HG03095 (cell line): ENCODE data around the gene ZNF397.

Source experiments
- ATAC-seq: cut with Tn5 transposase; IDR thresholded peaks from one replicate; pipeline ENCODE4 v1.9.1; 2021; ENCODE audit warnings: moderate library complexity; ENCODE audit not compliant: unreplicated experiment

Gene ZNF397

DNA sequence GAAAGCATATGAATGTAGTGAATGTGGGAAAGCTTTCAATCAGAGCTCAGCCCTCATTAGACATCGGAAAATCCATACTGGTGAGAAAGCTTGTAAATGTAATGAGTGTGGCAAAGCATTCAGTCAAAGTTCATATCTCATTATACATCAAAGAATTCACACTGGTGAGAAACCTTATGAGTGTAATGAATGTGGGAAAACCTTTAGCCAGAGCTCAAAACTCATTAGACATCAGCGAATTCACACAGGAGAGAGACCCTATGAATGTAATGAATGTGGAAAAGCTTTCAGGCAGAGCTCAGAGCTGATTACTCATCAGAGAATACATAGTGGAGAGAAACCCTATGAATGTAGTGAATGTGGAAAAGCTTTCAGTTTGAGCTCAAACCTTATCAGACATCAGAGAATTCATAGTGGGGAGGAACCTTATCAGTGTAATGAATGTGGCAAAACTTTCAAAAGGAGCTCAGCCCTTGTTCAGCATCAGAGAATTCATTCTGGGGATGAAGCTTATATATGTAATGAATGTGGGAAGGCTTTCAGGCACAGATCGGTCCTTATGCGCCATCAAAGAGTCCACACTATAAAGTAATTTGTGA lies 5.0 kb downstream of the ZNF397 start:
- no peak for ATAC-seq

DNA sequence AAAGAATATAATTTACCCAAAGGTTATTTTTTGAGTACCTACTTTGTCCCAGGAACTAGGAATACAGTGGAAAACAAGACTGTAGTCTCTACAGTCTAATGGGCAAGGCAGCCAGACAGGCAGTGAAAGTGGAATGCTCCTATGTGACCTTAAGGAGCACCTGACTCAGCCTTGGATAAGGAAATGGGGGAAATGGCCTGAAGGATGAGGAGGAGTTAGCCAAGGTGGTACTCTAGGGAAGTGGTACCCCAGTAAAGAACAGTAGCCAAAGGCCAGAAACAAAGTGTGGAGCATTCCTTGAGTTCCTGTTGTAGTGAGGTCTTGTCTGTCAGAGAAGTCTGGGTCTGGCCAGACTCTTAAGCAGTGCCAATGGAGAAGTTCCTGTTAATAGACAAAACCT lies 6.0 kb downstream of the ZNF397 start:
- ATAC-seq = no peak

DNA sequence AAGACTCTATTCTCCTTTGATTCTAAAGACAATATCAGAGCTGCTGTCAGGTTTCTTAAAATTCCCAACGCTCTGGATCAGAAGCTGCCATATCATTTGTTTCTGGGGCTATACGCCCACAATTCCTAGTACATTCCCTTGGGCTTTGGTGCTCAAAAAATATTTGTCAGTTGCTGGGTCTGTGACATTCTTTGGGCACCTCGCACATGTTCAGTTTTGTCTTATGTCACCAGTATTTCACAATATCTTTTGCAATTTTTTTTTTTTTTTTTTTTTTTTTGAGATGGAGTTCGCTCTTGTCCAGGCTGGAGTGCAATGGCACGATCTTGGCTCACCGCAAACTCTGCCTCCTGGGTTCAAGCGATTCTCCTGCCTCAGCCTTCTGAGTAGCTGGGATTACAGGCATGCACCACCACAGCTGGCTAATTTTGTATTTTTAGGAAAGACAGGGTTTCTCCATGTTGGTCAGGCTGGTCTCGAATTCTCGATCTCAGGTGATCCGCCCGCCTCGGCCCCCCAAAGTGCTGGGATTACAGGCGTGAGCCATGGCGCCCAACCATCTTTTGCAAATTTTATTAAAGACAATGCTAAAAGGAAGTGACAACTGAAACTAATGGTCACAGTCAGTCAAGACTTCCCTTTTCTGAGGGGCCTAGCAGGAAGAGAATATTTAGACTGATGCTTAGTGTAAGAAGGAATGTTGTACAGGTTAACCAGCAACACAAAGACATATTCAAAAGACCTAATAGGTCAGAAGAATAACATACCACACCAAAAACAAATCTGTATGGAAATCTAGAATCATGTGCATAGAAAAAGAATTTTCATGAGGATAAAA lies 6.8 kb downstream of the ZNF397 start:
- no peak for ATAC-seq

DNA sequence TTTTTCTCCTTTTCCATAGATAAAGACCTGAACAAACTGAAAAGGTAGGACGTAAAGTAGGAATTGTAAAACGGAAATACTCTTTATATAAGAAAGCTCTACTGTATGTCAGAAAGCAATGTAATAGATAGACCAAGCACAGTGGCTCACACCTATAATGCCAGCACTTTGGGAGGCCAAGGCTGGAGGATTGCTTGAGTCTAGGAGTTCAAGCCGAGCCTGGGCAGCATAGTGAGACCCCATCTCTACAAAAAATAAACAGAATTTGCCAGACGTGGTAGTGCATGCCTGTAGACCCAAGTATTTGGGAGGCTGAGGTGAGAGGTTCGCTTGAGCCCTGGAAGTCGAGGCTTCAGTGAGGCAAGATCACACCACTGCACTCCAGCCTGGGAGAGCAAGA lies 7.6 kb downstream of the ZNF397 start:
- no peak for ATAC-seq

DNA sequence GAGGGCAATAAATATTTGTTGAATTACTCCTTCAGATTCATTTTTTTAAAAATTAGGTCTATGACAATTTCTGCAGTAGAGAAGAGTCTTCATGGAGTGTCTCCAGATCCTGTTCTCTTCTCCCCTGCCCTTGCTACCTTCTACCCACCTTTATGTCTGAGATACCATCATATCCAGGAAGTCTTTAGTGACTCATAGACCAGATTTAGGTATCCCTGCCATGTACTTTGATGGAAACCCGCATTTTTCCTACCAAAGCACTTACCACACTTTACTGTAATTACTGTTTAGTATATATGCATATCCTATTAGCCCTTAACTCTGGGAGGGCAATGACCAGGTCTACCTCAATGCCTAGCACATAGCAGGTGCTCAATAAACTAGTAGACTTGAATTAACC lies 11.6 kb downstream of the ZNF397 start:
- no peak for ATAC-seq

DNA sequence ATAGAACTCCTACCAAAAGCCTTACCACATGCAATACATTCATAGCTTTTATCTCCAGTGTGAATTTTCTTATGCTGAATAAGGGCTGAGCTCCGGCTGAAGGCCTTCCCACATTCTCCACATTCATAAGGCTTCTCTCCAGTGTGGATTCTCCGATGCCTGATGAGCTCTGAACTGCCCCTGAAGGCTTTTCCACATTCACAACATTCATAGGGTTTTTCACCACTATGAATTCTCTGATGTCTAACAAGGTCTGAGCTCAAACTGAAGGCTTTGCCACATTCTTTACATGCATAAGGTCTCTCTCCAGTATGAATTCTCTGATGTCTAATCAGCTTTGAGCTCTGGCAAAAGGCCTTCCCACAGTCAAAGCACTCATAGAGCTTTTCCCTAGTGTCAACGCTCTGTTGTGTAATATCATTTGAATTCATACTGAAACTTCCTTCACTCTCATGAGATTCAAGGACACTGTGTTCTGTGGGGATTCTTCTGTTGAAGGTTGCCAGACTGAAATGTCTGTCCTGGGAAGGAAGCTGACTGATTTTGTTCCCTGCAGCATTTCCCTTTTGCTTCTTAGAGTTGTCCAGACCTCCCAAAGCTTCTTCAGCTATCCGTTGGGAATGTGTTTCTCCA lies 12.9 kb downstream of the ZNF397 start:
- no peak for ATAC-seq

DNA sequence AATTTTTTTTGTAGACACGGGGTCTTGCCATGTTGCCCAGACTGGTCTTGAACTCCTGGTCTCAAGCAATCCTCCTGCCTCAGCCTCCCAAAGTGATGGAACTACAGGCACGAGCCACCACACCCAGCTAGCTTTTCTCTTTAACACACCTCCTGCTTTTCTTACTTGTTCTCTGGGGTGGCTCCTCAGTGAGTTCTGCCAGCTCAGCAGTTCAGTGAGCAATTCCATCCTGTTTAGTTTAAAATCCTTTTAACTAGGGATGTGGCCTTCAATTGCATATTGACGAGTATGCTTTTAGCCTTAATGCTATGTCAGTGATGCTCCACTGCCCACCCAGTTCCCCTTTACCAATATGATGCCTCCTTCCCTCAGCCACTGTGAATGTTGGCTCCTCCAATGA lies 16.1 kb downstream of the ZNF397 start:
- ATAC-seq = no peak

DNA sequence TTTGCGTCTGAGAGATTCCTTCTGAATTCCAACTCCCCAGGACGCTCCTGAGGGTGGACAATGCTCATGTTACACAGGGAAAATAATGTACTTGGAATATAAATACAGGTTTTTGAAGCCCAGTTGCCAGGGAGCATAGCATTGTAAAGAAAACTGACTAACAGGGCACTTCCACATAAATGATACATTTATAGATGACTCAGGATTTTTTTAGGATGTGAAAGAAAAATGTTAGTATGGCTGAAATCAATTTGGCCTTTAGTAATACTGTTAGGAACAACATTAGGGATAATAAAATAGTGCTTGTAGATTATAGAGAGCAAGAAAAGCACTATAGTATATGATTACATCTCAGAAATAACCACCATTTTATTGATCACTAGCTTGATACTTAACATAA lies 23.6 kb downstream of the ZNF397 start:
- no peak for ATAC-seq

DNA sequence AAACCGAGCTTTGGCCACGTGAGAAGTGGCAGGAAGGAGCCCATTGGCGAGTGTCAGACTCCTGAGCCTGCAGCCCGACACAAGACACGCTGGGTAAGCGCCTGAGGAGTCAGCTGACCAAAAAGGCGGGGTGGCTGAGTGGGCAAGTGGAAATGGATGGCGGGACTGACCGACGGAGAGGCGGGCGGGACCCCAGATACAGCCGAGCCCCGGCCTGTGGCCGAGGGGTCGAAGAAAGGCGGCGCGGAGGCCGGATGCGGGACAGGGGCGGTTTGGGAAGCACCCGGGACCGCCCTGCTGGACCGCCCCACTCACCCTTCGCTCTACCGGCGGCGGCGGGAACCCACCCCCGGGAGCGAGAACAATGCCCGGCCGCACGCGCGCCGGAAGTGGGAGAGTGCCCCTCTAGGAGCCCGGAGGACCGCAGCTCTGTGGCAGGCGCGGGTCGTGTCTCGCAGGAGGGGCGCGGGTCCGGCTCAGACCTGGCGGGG lies 26.4 kb downstream of the ZNF397 start:
- no peak for ATAC-seq

DNA sequence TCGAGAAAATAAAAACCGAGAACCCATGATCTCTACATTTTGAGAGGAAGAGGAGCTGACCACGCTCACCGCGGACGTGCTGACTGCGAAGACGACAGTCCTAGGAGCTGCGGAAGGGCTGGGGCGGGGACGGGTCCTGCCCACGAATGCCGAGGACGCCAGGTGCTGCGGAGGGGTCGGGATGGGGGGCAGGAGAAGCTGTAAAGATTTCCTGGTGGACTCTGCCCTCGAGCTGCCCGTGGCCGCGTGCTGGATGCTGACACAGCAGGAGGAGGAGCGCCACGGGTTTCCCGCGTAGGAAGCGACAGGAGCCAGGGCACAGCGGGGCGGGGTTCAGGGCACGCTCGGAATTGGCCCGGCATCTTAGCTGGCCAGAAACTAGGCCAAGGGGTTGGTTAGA lies 27.0 kb downstream of the ZNF397 start:
- no peak for ATAC-seq

DNA sequence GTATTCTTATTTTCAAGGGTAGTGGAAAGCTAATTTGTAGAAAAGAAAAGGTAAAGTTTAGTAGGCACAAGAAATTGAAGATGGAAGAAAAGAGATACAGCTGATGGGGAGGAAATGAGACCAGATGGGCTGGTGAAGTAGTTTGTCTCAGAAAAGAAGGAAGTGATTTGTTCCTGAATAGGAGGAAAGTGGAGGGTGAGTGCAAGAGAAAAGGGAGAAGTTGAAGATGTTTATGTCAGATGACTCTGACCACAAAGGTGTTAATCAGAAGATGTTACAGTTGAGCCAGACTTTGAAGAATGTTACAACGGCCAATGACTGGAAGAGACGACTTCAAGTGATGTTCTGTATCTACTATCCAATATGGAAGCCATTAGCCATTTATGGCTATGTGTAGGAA lies 28.0 kb downstream of the ZNF397 start:
- no peak for ATAC-seq

DNA sequence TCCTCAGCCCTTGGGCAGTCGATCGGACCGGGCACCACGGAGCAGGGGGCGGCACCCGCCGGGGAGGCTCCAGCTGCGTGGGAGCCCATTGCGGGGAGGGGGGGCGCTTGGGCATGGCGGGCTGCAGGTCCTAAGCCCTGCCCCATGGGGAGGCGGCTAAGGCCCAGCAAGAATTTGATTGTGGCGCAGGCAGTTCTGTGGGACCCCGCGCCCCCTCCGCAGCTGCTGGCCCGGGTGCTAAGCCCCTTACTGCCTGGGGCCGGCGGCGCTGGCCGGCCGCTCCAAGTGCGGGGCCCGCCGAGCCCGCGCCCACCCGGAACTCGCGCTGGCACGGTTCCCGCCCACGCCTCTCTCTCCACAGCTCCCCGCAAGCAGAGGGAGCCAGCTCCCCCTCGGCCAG lies 30.8 kb downstream of the ZNF397 start:
- no peak for ATAC-seq

DNA sequence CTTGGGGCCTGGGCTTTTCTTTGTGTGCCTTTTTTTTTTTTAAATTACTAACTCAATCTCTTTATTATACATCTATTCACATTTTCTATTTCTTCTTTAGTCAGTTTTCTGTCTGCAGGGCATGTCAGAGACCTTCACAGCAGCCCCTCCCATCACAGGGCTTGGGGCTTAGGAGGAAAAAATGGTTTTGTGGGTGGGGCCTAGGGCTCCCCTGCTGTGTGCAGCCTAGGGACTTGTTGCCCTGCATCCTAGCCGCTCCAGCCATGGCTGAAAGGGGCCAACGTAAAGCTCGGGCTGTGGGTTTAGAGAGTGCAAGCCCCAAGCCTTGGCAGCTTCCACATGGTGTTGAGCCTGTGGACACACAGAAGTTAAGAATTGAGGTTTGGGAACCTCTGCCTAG lies 35.4 kb downstream of the ZNF397 start:
- no peak for ATAC-seq

DNA sequence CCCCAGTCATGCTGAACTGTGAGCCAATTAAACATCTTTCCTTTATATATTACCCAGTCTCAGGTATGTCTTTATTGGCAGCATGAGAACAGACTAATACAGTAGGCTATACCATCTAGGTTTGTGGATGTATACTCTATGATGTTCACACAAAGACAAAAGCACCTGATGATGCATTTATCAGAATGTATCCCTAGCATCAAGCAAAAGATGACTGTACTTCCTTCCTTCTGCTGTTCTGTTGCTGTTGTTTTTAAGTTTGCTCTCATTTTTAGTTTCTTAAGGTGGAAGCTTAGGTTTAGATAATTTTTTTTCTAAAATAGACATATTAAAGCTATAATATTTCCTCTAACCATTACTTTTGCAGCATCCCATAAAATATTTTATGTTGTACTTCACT lies 36.8 kb downstream of the ZNF397 start:
- ATAC-seq = no peak

DNA sequence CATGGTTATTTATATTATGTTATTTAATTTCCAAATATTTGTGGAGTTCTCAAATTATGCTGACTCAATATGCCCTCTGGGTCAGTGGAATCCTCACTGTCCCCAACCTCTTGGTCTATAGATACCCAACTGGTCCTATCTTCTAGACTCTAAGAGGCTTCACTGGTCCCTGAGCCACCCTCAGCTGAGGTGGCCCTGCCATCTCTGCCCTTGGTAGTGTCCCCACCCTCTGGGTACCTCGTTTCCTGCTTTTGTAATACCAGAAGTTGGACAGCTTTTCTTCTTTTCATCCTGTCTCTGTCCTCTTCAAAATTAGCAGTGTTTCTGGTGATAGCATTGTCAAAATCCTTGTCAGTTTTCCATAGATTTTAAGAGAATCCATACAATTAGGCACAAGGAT lies 37.3 kb downstream of the ZNF397 start:
- ATAC-seq = no peak

DNA sequence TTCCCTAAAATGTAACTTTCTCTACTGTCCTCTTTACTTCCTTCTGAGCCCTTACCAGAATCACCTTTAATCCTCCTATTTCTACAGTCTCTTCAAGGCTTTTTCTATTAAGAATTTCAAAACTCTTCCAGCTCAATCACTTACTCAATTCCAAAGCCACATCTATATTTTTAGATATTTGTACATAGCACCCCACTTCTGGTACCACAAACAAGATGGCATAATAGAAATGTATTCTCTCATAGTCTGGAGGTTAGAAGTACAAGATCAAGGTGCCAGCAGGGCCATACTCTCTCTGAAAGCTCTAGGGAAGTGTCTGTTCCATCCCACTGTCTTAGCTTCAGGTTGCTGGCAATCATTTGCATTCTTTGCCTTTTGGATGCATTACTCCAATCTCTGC lies 38.1 kb downstream of the ZNF397 start:
- ATAC-seq = no peak

DNA sequence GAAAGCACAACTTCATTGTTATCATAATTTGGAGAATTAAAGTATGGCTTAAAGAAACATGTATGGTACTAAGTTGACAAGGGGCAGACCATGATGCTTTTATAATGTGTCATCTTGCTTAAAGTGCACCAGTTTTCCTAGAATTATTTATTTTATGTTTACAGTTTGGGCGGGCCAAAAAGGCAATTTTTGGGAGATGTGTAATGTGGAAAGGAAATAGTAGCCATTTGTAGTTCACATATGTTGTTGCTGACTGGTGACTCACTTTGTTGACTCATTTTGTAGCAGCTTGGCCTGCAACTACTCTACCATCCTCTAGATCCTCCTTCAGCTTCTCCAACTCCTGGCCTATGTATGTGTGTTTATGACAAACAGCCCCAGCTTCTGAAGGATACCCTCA lies 41.5 kb downstream of the ZNF397 start:
- ATAC-seq = no peak

DNA sequence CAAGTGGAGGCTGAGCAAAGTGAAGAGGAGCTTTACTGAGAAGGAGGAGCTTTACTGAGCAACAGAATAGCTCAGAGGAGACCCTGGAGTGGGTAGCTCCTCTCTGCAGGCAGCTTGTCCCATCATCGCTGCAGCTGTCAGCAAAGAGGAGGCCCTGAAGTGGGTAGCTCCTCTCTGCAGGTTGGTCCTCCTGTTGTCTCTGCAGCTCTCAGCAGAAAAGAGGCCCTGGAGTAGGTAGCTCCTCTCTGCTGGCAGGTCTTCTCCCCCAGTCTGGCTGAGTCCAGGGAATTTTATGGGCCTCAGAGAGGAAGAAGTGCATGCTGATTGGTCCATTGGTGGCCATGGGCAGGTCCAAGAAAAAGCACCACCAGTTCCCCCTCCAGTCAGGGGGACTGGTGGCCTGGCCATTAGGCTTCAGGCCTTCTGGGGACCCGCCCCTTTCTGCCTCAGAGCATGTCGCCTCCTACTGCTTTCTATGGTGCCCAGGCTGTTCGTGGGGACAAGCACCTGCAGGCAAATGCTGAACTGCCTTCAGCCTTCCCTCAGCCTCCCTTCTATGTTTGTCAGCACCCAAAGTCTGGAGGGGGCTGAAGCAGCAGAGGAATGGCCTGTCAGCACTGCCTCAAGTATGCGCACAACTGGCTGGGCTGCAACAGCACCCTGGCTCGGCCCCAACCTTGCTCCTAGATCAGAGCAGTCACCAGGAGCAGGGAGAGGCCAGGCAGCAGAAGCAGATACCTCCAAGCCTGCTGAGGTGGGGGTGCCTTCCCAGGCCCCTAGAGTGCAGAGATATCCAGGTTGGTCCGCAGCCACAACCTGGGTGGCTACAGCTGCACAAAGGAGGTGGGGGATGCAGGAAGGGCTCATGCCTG lies 43.3 kb downstream of the ZNF397 start:
- ATAC-seq = no peak

DNA sequence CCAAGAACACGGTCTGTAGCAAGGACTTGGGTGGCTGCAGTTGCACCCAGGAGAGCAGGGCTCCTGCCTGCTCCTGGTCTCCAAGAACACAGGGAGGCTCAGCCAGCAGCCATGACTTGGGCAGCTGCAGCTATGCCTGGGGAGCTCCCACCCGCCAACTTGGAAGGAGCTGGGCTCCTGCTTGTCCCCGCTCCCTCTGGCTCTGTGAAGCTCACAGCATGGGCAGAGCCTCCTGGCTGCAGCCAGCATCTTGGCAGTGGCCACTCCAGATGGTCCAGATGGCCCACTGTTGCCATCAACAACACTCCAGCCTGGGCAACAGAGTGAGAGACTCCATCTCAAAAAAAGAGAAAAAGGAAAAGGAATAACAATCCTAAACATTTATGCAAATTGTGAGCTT lies 44.0 kb downstream of the ZNF397 start:
- ATAC-seq = no peak

DNA sequence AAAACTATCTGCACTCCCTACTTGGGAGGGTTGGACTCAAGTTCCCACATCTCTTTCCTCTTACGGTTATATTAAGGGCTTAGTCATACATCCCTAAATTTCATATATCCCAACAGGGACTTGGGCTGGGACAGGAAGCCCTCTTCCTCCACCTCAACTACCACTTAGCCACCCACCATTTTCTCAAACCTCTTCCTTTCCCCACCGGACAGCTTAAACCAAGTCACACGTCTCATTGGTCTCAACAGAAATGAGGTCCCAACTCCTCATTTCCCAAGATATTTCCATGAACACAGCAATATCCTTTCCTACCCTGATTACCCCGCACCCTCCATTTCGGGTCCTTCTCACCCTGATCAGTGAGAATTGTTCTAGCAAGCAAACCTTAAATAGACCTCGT lies 48.5 kb downstream of the ZNF397 start:
- no peak for ATAC-seq

DNA sequence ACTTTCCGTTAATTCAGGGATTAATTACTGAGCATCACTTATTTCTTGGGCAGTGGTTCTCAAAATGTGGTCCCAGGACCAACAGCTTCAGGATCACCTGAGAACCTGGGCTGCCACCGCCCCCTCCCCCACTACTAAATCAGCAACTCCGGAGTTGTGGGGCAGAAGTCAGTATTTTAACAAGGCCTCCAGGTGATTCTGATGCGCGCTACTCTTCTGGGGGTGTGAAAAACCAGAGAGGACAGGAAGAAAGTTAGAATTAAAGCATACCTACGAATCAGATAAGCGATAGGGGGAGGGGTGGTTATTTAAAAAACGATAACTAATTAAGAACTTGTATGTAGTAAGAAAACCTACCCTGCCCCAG lies 48.9 kb downstream of the ZNF397 start:
- ATAC-seq = peak; percentile 34
